Stimulated activated CD8-positive, alpha-beta memory T cell treated with anti-CD3 and anti-CD28 coated beads, Interleukin-7, amount 100 ng/mL, for 4 hours (primary cell): Measurements from ENCODE around the gene MYH10.

ENCODE experiments used
- DNase-seq, 2 donors: peaks; one replicate each; pipeline ENCODE4 v3.0.0-alpha.2; 2020; ENCODE audit warnings: low read depth in 2 of 2

MYH10 gene

GRCh38 chr17:8473451-8474192 is 156.9 kb downstream of the MYH10 start:
- no peak for DNase-seq

GRCh38 chr17:8472663-8473062 is 157.9 kb downstream of the MYH10 start:
- no peak for DNase-seq

- no peak for DNase-seq
Measured at GRCh38 chr17:8470447-8471047, 160.0 kb downstream of the MYH10 start.

- no peak for DNase-seq
Measured at GRCh38 chr17:8469964-8470363, 160.6 kb downstream of the MYH10 start.

- no peak for DNase-seq
Measured at GRCh38 chr17:8468980-8469379, 161.5 kb downstream of the MYH10 start.

GRCh38 chr17:8468127-8468526 is 162.4 kb downstream of the MYH10 start:
- DNase-seq, result no peak

- no peak for DNase-seq
Measured at GRCh38 chr17:8467527-8467926, 163.0 kb downstream of the MYH10 start.

- DNase-seq, result no peak
Measured at GRCh38 chr17:8466873-8467272, 163.7 kb downstream of the MYH10 start.

GRCh38 chr17:8466456-8466855 is 164.1 kb downstream of the MYH10 start:
- no peak for DNase-seq

- DNase-seq, result no peak
Measured at GRCh38 chr17:8465759-8466158, 164.8 kb downstream of the MYH10 start.

- no peak for DNase-seq
Measured at GRCh38 chr17:8465356-8465755, 165.2 kb downstream of the MYH10 start.

- DNase-seq, result no peak
Measured at GRCh38 chr17:8464941-8465340, 165.6 kb downstream of the MYH10 start.

GRCh38 chr17:8463099-8463498 is 167.4 kb downstream of the MYH10 start:
- DNase-seq, result no peak

- no peak for DNase-seq
Measured at GRCh38 chr17:8462564-8462963, 168.0 kb downstream of the MYH10 start.

- DNase-seq, result no peak
Measured at GRCh38 chr17:8459831-8460230, 170.7 kb downstream of the MYH10 start.

- no peak for DNase-seq
Measured at GRCh38 chr17:8459107-8459506, 171.4 kb downstream of the MYH10 start.

GRCh38 chr17:8458128-8458527 is 172.4 kb downstream of the MYH10 start:
- no peak for DNase-seq

GRCh38 chr17:8455665-8456209 is 174.8 kb downstream of the MYH10 start:
- no peak for DNase-seq

GRCh38 chr17:8453326-8453725 is 177.2 kb downstream of the MYH10 start:
- DNase-seq, result no peak

GRCh38 chr17:8451933-8452614 is 178.5 kb downstream of the MYH10 start:
- DNase-seq, result no peak

- no peak for DNase-seq
Measured at GRCh38 chr17:8448310-8448709, 182.2 kb downstream of the MYH10 start.

GRCh38 chr17:8447799-8448198 is 182.7 kb downstream of the MYH10 start:
- no peak for DNase-seq

GRCh38 chr17:8445536-8445935 is 185.0 kb downstream of the MYH10 start:
- no peak for DNase-seq
